Activated T-cell treated with anti-CD3 and anti-CD28 coated beads, Interleukin-2, amount 50 U/mL, for 4 hours (primary cell): ENCODE data around the gene SLC26A4. TPM values are rescaled to one million over a fixed set of nuclear protein-coding genes. Genes with fewer than 3 reads are reported as not detected.

Source experiments
- ATAC-seq, 2 donors: fragments of 200-7000 bp; cut with Tn5 transposase; one replicate each; pipeline ENCODE4 v1.10.0; 2021
- DNase-seq: peaks from one replicate; pipeline ENCODE4 v3.0.0-alpha.2; 2020
- H3K27me3 Mint-ChIP-seq: one replicate; pipeline ENCODE4 v1.8.0; 2021; ENCODE audit warnings: low read depth, mixed read lengths
- H3K36me3 Mint-ChIP-seq: one replicate; pipeline ENCODE4 v1.8.0; 2022; ENCODE audit warnings: mixed read lengths; ENCODE audit not compliant: insufficient read depth
- H3K4me1 Mint-ChIP-seq: one replicate; pipeline ENCODE4 v1.8.0; 2021; ENCODE audit warnings: low read depth, mixed read lengths
- H3K4me3 Mint-ChIP-seq: one replicate; pipeline ENCODE4 v1.8.0; 2021; ENCODE audit warnings: mild to moderate bottlenecking, moderate library complexity, mixed read lengths
- H3K9me3 Mint-ChIP-seq: one replicate; pipeline ENCODE4 v1.8.0; 2021; ENCODE audit warnings: mixed read lengths
- total RNA-seq, 3 donors: library from RNA; stranded (reverse); gene quantifications; one replicate each; pipeline ENCODE4 v1.2.1, GENCODE V29; 2021

Gene SLC26A4
- total RNA-seq, 3 donors from 2014 or later = 0.68 to 2.0 (median 0.71) TPM

DNA sequence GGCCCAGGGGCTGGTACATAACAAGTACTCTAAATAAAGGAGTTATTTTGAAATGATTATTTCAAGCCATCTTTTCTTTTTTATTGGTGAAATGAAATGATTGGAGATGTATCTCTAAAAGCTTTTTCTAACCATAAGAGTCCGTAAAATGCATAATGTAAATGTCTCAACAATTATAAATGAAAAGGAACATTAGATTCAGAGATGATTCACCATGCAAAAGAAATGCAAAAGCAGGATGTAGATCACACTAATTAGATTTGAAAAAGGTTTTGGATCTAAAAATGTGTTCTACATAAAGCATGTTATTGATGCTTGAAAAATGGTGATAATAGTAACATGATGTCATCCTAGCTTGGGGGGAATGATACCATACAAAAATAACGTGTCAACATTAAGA lies 15.6 kb downstream of the SLC26A4 start:
- H3K4me1 Mint-ChIP-seq = peaks cover 12% of the 10 kb centered on the region
- no peak overlapping the region for H3K4me3 Mint-ChIP-seq
- H3K27me3 Mint-ChIP-seq = peaks cover 5% of the 10 kb centered on the region
- no peaks in the 10 kb centered on the region for H3K9me3 Mint-ChIP-seq
- ATAC-seq (no peak), DNase-seq (no peak)
- no peaks in the 10 kb centered on the region for H3K36me3 Mint-ChIP-seq

DNA sequence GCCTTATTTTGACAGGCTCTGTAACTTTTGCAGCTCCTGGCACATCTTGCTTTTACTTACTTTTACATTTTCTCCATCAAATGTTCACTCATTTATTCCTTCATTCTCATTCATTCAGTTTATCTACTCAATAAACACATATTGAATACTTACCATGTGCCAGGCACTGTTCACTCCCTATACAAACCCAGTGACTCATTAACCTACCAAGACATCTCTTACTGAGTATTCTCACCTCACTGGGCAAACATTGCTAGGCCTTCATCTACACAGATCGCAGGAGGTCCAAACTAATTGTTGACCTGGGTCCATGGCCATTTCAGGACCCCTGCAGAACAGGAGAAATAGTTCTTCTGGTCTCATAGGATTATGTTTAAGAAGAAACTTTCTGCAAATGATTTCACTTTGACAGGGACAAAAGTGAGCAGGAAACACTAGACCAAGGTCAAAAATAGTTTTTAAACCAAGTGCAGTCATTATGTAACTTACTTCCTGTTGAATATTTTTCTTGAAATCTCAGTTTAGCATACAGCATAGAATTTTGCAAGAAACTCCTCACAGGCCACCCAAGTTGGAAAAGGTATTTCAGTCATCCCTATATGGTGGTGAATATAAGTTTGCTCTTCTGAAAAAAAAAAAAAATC lies 17.6 kb downstream of the SLC26A4 start:
- no peak for DNase-seq
- H3K27me3 Mint-ChIP-seq = peaks cover 4% of the 10 kb centered on the region
- ATAC-seq = peak in 1 of 2 donors; percentile 52
- H3K36me3 Mint-ChIP-seq = no peaks in the 10 kb centered on the region
- no peak overlapping the region for H3K4me3 Mint-ChIP-seq
- peaks cover 12% of the 10 kb centered on the region for H3K4me1 Mint-ChIP-seq
- H3K9me3 Mint-ChIP-seq = no peaks in the 10 kb centered on the region

DNA sequence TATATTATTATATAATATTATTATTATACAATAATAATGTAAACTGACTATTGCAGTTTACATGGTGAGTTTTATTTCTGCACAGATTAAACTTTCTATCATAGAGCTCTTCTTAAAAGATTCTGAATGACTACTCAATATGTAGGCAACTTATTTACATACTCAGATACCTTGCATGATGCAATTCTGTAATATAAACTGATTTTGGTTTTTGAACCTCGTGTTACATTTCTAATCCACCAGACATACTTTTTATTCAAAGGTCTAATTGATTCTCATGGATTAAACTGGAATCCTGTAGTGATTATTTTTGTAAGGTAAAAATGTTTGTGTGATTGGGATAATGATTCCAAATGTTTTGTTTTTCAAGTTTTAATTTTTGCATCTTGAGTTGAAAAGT lies 19.9 kb downstream of the SLC26A4 start:
- Mint-ChIP-seq H3K9me3 (no peaks in the 10 kb centered on the region), H3K36me3 (no peaks in the 10 kb centered on the region), H3K27me3 (no peaks in the 10 kb centered on the region), H3K4me1 (peaks cover 13% of the 10 kb centered on the region), H3K4me3 (no peak overlapping the region)
- ATAC-seq (no peak), DNase-seq (no peak)

DNA sequence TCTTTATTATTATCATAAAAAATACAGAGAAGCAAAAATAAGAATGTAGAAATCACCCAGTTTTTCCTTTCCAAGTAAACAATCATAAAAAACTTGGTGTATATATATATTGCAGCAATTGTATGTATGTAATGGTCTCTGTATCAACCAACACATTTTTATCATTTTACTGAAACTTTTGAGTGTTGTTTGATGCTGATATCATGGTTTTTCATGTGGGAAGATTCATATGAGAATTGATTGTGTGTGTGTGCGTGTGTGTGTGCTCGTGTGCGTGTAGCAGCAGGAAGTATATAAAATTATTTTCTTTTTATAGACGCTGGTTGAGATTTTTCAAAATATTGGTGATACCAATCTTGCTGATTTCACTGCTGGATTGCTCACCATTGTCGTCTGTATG lies 22.3 kb downstream of the SLC26A4 start:
- no peaks in the 10 kb centered on the region for H3K9me3 Mint-ChIP-seq
- DNase-seq (no peak), ATAC-seq (no peak)
- H3K27me3 Mint-ChIP-seq = no peaks in the 10 kb centered on the region
- H3K36me3 Mint-ChIP-seq = no peaks in the 10 kb centered on the region
- peaks cover 11% of the 10 kb centered on the region for H3K4me1 Mint-ChIP-seq
- no peak overlapping the region for H3K4me3 Mint-ChIP-seq

DNA sequence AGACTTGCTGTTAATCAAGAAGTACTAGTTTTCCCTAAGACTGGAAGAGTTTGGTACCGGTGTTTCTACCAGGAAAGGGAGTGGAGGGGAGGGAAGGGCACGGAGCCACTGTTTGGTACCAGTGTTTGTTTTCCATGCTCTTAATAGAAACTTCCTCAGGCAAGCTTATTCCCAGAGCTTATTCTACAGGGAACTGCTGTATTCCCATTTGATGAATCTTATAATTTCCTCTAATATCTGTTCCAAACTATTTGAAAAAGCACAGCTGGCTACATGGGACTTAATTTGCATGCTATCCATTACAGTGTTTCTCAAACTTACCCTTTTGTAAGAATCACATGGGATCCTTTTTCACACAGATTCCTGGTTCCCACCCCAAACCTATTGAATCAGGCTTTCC lies 23.7 kb downstream of the SLC26A4 start:
- Mint-ChIP-seq H3K4me3 (no peak overlapping the region), H3K9me3 (no peaks in the 10 kb centered on the region), H3K27me3 (no peaks in the 10 kb centered on the region), H3K36me3 (no peaks in the 10 kb centered on the region), H3K4me1 (peaks cover 1% of the 10 kb centered on the region)
- no peak for DNase-seq
- no peak for ATAC-seq

DNA sequence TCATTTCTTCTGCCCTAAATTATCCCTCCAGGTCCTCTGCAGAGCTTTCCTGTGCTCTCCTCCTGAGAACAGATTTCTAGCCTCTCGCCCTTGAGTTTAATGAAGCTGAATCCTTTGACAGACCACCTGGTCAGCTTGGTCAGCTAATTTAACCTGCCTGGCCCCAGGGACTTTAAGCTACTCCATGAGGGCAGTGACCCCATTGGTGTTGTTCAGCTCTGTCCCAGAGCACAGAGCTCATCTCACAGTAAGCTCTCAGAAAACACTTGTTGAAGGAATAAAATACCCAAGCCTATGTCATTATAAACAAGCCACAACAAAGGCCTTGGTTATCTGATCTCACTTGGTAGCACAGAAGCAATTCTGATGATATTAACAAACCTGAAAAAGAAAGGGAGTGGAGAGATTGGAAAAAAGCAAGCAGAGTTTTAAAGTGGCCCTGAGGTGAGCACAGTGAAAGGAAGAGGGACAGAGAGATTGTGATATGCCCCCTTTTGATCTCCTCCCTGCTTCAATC lies 24.4 kb downstream of the SLC26A4 start:
- no peak for ATAC-seq
- DNase-seq = no peak
- H3K27me3 Mint-ChIP-seq = no peaks in the 10 kb centered on the region
- H3K9me3 Mint-ChIP-seq = no peaks in the 10 kb centered on the region
- peaks cover 1% of the 10 kb centered on the region for H3K4me1 Mint-ChIP-seq
- no peaks in the 10 kb centered on the region for H3K36me3 Mint-ChIP-seq
- H3K4me3 Mint-ChIP-seq = no peak overlapping the region

DNA sequence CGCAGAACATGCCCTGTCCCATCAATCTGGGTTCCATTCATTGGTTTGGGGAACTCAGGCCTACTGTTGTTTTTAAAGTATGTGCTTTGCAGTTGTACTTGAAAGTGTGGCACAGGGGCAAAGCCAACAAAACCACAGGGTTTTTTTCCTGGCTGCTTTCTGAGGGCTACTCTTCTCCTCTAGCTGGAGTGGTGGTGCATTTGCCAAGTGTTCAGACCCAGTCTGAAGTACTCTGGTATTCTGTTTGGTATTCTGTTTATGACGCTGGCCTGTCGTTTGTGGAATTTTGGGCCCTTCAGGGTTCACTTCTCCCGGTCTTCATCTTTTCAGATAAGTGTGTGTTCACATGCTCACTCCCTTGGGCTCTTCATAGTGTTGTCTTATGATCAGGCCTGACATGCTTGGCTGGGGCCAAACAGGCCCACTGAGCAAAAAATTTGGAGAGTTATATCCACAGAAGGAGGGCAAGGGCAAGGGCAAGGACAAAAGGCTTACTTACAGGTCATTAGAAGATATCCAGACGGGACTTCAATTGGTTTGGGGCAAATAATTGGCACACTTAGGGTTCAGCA lies 26.3 kb downstream of the SLC26A4 start:
- no peak overlapping the region for H3K4me3 Mint-ChIP-seq
- no peak for ATAC-seq
- H3K36me3 Mint-ChIP-seq = no peaks in the 10 kb centered on the region
- no peaks in the 10 kb centered on the region for H3K27me3 Mint-ChIP-seq
- no peak for DNase-seq
- no peaks in the 10 kb centered on the region for H3K9me3 Mint-ChIP-seq
- peaks cover 1% of the 10 kb centered on the region for H3K4me1 Mint-ChIP-seq

DNA sequence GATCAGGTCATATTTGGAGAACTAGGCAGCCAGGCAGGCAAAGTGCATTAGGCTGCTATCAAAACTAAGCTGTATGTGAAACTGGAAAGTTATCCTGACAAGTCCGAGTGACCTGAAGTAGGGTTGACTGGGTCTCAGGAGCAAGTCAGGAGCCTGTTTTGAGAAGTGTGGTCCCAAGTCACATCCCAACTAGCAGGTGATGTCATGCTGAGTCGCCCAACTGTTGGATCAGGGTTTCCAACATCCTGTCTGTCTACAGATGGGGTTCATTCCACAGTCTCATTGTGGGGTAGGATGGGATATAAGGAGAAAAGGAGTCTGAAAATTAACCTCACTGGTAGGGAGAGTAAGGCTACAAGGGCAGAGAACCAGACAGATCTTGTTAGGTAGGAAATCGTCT lies 27.0 kb downstream of the SLC26A4 start:
- Mint-ChIP-seq H3K9me3 (no peaks in the 10 kb centered on the region), H3K4me3 (no peak overlapping the region), H3K36me3 (no peaks in the 10 kb centered on the region), H3K27me3 (no peaks in the 10 kb centered on the region), H3K4me1 (peaks cover 1% of the 10 kb centered on the region)
- ATAC-seq (no peak), DNase-seq (no peak)

DNA sequence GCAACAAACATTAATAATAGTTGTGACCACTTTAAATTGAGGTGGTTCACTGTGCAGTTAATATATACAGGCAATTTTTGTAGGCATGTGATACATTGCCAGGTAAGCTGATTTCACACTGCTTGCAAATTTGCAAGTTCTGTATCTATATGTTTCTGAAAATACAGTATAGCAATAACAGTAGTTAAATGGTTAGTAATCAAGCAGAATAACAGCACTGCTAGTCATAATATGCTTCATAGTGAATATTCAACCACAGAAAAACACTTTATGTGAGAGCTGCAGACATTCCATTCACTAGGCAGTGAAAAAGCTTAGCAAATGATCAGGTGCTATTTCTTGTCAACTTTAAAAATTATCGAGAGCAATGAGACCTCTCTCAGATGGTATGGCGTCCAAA lies 28.9 kb downstream of the SLC26A4 start:
- Mint-ChIP-seq H3K9me3 (no peaks in the 10 kb centered on the region), H3K4me1 (peaks cover 1% of the 10 kb centered on the region), H3K4me3 (no peak overlapping the region), H3K36me3 (no peaks in the 10 kb centered on the region), H3K27me3 (peaks cover 2% of the 10 kb centered on the region)
- ATAC-seq (peak in 1 of 2 donors; percentile 46), DNase-seq (no peak)

DNA sequence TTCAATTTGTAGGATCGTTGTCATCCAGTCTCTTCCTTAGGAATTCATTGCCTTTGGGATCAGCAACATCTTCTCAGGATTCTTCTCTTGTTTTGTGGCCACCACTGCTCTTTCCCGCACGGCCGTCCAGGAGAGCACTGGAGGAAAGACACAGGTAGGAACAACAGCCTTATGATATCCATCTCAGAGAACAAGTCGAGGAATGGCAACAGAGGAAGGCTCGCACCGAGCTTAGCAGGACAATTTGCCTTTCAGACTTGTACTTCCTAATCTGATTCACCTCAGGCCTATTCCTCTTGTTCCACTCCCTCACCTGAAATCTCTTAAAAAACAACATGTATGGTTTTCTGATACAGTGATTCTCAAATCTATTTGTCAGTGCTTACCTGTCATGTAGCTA lies 29.5 kb downstream of the SLC26A4 start:
- DNase-seq (no peak), ATAC-seq (no peak)
- no peak overlapping the region for H3K4me3 Mint-ChIP-seq
- no peaks in the 10 kb centered on the region for H3K36me3 Mint-ChIP-seq
- peaks cover 7% of the 10 kb centered on the region for H3K27me3 Mint-ChIP-seq
- H3K4me1 Mint-ChIP-seq = no peaks in the 10 kb centered on the region
- H3K9me3 Mint-ChIP-seq = no peaks in the 10 kb centered on the region

DNA sequence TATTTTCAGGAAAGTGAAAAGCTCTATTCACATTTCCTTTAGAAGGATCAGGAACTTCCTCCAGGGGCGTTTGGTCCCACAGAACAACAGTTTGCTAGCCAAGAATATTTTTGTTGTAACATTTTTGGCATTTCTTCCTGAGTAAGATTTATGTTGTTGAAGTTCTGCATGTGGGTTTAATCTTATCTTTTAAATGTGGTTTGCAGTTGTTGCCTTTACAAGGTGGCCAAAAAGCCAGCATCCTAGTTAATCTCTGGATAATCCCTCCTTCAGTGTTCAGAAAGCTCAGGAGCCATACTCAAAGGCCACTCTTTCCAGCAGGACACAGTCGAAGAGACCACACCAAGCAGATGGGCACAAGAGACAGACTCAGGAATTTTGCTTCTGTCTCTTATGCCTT lies 30.0 kb downstream of the SLC26A4 start:
- no peaks in the 10 kb centered on the region for H3K4me1 Mint-ChIP-seq
- DNase-seq (no peak), ATAC-seq (no peak)
- H3K27me3 Mint-ChIP-seq = peaks cover 7% of the 10 kb centered on the region
- H3K9me3 Mint-ChIP-seq = no peaks in the 10 kb centered on the region
- H3K36me3 Mint-ChIP-seq = no peaks in the 10 kb centered on the region
- H3K4me3 Mint-ChIP-seq = no peak overlapping the region

DNA sequence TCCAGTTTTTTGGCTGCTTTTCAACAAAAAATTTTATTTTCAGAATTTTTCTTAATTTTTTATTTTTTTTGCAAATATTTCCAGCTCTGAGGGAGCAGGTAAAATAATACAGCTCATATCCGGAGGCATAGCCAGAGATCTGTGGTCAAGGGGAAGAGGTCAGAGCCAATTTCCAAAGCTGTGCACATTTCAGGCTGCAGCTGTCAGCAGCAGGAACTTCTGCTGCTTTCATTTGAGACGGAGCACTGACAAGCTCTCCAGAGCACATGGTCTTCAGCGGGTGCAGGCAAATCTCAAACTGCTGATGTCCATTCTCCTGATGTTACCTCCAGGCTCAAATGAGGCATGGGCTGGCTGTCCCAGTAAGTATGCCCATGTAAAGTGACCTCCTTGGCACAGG lies 31.1 kb downstream of the SLC26A4 start:
- Mint-ChIP-seq H3K4me3 (no peak overlapping the region), H3K9me3 (no peaks in the 10 kb centered on the region), H3K27me3 (peaks cover 7% of the 10 kb centered on the region), H3K4me1 (no peaks in the 10 kb centered on the region), H3K36me3 (no peaks in the 10 kb centered on the region)
- DNase-seq (no peak), ATAC-seq (no peak)

DNA sequence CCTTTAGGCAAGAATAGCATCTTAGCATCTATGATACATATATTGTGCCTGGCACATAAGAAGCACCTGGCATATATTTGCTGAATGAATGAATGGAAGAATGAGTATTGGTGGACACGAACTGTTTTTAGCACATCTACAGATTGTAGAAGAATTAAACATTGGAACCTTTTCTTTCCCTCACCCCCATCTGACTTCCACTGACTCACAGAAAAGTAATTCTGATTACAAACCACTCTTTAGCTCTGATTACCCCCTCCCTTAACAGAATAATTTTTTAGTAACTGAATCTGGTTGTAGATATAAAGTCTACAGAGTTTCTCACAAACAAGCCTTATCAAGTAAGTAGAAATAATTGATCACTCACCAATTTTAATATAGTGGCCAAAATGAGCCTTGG lies 31.9 kb downstream of the SLC26A4 start:
- no peaks in the 10 kb centered on the region for H3K4me1 Mint-ChIP-seq
- no peaks in the 10 kb centered on the region for H3K36me3 Mint-ChIP-seq
- H3K27me3 Mint-ChIP-seq = peaks cover 7% of the 10 kb centered on the region
- DNase-seq (no peak), ATAC-seq (no peak)
- H3K9me3 Mint-ChIP-seq = no peaks in the 10 kb centered on the region
- no peak overlapping the region for H3K4me3 Mint-ChIP-seq

DNA sequence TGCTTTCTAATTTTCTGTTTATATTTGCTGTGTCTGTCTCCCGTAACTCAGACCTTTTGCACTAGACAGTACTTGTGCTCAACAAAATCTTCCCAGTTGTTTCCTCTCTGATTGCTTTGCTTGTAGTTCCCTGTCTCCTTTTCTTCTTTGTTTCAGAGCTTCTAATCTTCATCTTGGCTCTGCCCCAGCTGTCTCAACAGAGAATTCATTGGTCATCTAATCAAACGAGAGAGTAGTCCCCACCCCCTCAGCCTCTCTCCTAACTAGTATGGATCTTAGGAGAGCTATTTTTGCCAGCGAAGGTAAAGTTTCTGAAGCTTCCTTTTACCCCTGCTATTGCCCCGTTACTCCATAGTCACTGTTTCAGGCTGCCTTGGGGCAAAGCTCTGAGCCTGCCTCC lies 32.8 kb downstream of the SLC26A4 start:
- no peak for ATAC-seq
- no peak for DNase-seq
- Mint-ChIP-seq H3K4me1 (no peaks in the 10 kb centered on the region), H3K4me3 (no peak overlapping the region), H3K9me3 (no peaks in the 10 kb centered on the region), H3K36me3 (no peaks in the 10 kb centered on the region), H3K27me3 (peaks cover 7% of the 10 kb centered on the region)

DNA sequence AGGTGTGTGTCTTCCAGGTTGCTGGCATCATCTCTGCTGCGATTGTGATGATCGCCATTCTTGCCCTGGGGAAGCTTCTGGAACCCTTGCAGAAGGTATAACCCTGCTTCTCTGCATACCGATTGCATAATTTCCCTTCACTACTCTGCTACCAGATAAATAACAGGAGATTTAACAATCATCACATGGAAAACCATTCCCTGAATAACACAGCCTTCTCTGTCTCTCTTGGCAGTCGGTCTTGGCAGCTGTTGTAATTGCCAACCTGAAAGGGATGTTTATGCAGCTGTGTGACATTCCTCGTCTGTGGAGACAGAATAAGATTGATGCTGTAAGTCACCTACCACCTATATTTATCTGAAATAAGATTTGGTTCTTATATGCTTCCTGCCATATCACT lies 33.8 kb downstream of the SLC26A4 start:
- no peaks in the 10 kb centered on the region for H3K36me3 Mint-ChIP-seq
- ATAC-seq = no peak
- no peaks in the 10 kb centered on the region for H3K4me1 Mint-ChIP-seq
- DNase-seq = no peak
- H3K27me3 Mint-ChIP-seq = peaks cover 7% of the 10 kb centered on the region
- no peak overlapping the region for H3K4me3 Mint-ChIP-seq
- H3K9me3 Mint-ChIP-seq = no peaks in the 10 kb centered on the region
